ENCODE results near the gene PMFBP1. TPM values are rescaled to one million over a fixed set of nuclear protein-coding genes. Genes with fewer than 3 reads are reported as not detected.

PMFBP1 gene
- polyA plus RNA-seq, 1 donor (not counting 4 experiments of a cell fraction or from before 2014, with no cell fraction given) = 0.92 TPM

DNA sequence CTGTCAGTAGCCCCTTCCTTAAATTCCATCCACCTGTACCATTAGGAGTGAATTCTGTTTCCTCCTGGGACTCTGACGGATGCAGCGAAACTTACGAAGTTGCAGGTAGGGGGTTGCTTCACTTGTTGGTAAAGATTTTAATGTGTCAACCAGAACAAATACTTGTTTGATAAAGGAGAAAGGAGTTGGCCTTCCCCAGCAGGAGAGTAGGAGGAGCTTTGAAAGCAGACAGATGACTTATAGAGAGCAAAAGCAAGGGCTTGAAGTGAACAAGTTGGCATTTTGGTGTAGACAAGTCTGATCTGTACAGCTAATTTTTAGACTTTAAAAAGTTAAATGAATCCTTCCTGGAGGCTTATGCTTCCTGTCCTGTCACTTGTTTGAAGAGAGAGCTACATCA lies 38.1 kb upstream of the PMFBP1 start:
- Histone ChIP-seq H3K4me1 (ENCODE audit: control insufficient read depth, extremely low read depth, insufficient read depth, low read length) (no peaks in the 10 kb centered on the region), H3K9me3 (ENCODE audit: control insufficient read depth, low read depth, low read length) (no peaks in the 10 kb centered on the region), H3K9me1 (ENCODE audit: control insufficient read depth, extremely low read depth, insufficient read depth, low read length) (no peaks in the 10 kb centered on the region), H3K9ac (ENCODE audit: control insufficient read depth, extremely low read depth, insufficient read depth, low read length) (no peak overlapping the region), H3K27ac (ENCODE audit: control insufficient read depth, insufficient read depth, low read length) (no peak overlapping the region), H3K36me3 (ENCODE audit: control insufficient read depth in 2 of 2, extremely low read depth in 1 of 2, insufficient read depth in 2 of 2, low read length in 2 of 2) (no peaks in the 10 kb centered on the region), H3K4me3 (ENCODE audit: control insufficient read depth in 2 of 3, extremely low read depth in 1 of 3, insufficient read depth in 2 of 3, low read depth in 1 of 3, low read length in 3 of 3) (no peak overlapping the region), H3K79me2 (ENCODE audit: control insufficient read depth, insufficient read depth, low read length) (no peaks in the 10 kb centered on the region), H2AFZ (ENCODE audit: control insufficient read depth, low read length) (no peak overlapping the region), H3K27me3 (ENCODE audit: control insufficient read depth, extremely low read depth, insufficient read depth, low read length) (no peaks in the 10 kb centered on the region), H3K4me2 (ENCODE audit: control insufficient read depth, extremely low read depth, insufficient read depth, low read depth, low read length) (no peak overlapping the region), H4K20me1 (ENCODE audit: control insufficient read depth, extremely low read depth, insufficient read depth, low read length) (no peaks in the 10 kb centered on the region)
- TF ChIP-seq, protein P1, sequence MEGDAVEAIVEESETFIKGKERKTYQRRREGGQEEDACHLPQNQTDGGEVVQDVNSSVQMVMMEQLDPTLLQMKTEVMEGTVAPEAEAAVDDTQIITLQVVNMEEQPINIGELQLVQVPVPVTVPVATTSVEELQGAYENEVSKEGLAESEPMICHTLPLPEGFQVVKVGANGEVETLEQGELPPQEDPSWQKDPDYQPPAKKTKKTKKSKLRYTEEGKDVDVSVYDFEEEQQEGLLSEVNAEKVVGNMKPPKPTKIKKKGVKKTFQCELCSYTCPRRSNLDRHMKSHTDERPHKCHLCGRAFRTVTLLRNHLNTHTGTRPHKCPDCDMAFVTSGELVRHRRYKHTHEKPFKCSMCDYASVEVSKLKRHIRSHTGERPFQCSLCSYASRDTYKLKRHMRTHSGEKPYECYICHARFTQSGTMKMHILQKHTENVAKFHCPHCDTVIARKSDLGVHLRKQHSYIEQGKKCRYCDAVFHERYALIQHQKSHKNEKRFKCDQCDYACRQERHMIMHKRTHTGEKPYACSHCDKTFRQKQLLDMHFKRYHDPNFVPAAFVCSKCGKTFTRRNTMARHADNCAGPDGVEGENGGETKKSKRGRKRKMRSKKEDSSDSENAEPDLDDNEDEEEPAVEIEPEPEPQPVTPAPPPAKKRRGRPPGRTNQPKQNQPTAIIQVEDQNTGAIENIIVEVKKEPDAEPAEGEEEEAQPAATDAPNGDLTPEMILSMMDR (optimal IDR thresholded peaks at IDR 0.05 in 1 of 3, IDR thresholded peaks at IDR 0.05 in 1 of 3, conservative IDR thresholded peaks at IDR 0.05 in 1 of 3; ENCODE audit: extremely low read depth in 1 of 3, insufficient read depth in 2 of 3, low read length in 3 of 3) = no peak
- TF ChIP-seq EZH2 (IDR thresholded peaks at IDR 0.05; ENCODE audit: low read length) = no peak
- DNase-seq (ENCODE audit: low read depth, low spot score) = no peak
- dilution Hi-C loops (cut with MboI; ENCODE audit: extremely low pct_ligation_motif_present, low sequenced_read_pairs) = no loop called here
- no peak for FAIRE-seq

DNA sequence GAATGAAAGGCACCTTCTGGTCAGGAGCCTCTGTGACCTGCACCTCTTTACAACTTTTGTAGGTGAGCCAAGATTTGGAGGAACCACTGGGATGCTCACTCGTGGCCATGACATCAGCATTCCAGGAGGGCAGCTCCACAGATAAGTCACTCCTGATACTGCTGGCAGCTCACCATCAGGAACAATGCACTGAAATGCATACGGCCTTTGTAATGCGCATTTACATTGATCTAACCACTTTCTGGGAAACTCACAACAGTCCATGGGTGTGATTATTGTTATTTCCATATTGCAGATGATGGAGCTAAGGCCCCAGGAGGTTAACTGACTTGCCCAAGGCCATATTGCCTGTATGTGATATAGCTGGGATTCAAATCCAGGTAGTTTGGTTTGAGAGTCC lies 34.3 kb upstream of the PMFBP1 start:
- H3K79me2 ChIP-seq (ENCODE audit: control insufficient read depth, insufficient read depth, low read length) = no peaks in the 10 kb centered on the region
- no peaks in the 10 kb centered on the region for H3K27me3 ChIP-seq (ENCODE audit: control insufficient read depth, extremely low read depth, insufficient read depth, low read length)
- H3K9me3 ChIP-seq (ENCODE audit: control insufficient read depth, low read depth, low read length) = no peaks in the 10 kb centered on the region
- no peaks in the 10 kb centered on the region for H3K9me1 ChIP-seq (ENCODE audit: control insufficient read depth, extremely low read depth, insufficient read depth, low read length)
- peaks cover 24% of the 10 kb centered on the region for H3K4me1 ChIP-seq (ENCODE audit: control insufficient read depth, extremely low read depth, insufficient read depth, low read length)
- no peak overlapping the region for H2AFZ ChIP-seq (ENCODE audit: control insufficient read depth, low read length)
- dilution Hi-C loops (cut with MboI; ENCODE audit: extremely low pct_ligation_motif_present, low sequenced_read_pairs) = no loop called here
- H3K4me2 ChIP-seq (ENCODE audit: control insufficient read depth, extremely low read depth, insufficient read depth, low read depth, low read length) = no peak overlapping the region
- DNase-seq (ENCODE audit: low read depth, low spot score) (no peak), FAIRE-seq (no peak)
- H3K4me3 ChIP-seq (ENCODE audit: control insufficient read depth in 2 of 3, extremely low read depth in 1 of 3, insufficient read depth in 2 of 3, low read depth in 1 of 3, low read length in 3 of 3) = no peak overlapping the region
- H4K20me1 ChIP-seq (ENCODE audit: control insufficient read depth, extremely low read depth, insufficient read depth, low read length) = no peaks in the 10 kb centered on the region
- H3K36me3 ChIP-seq (ENCODE audit: control insufficient read depth in 2 of 2, extremely low read depth in 1 of 2, insufficient read depth in 2 of 2, low read length in 2 of 2) = no peaks in the 10 kb centered on the region
- no peak overlapping the region for H3K27ac ChIP-seq (ENCODE audit: control insufficient read depth, insufficient read depth, low read length)
- TF ChIP-seq, protein P1 (optimal IDR thresholded peaks at IDR 0.05 in 1 of 3, IDR thresholded peaks at IDR 0.05 in 1 of 3, conservative IDR thresholded peaks at IDR 0.05 in 1 of 3; ENCODE audit: extremely low read depth in 1 of 3, insufficient read depth in 2 of 3, low read length in 3 of 3) = no peak
- TF ChIP-seq EZH2 (IDR thresholded peaks at IDR 0.05; ENCODE audit: low read length) = no peak
- H3K9ac ChIP-seq (ENCODE audit: control insufficient read depth, extremely low read depth, insufficient read depth, low read length) = no peak overlapping the region

Data from keratinocyte (primary cell).